Esophagus squamous epithelium (tissue), 4 donors: ENCODE results near the gene PTN.

Source experiments
- CTCF ChIP-seq, 6 experiments: fragments of 450-650 bp in 4 of 6; fragments of 200-600 bp in 2 of 6; sonication (generic) in 2 of 6; IDR thresholded peaks; one replicate each; pipeline ENCODE4 v1.5.1; 2016 to 2019; ENCODE audit warnings: antibody characterized with exemption in 6 of 6, mild to moderate bottlenecking in 4 of 6, moderate library complexity in 4 of 6
- POLR2A ChIP-seq, 4 donors: fragments of 450-650 bp; IDR thresholded peaks; one replicate each; pipeline ENCODE4 v1.6.1; 2017; ENCODE audit warnings: antibody characterized with exemption in 4 of 4, mild to moderate bottlenecking in 4 of 4, moderate library complexity in 3 of 4

GRCh38 chr7:137354396-137354795 is 10.9 kb upstream of the PTN start:
- TF ChIP-seq CTCF (IDR thresholded peaks at IDR 0.05) (no peak), POLR2A (IDR thresholded peaks at IDR 0.05) (no peak)
